Measurements from ENCODE around the gene SELENOV. TPM values are rescaled to one million over a fixed set of nuclear protein-coding genes. Genes with fewer than 3 reads are reported as not detected.

Gene SELENOV
- total RNA-seq, 1 experiment from 2014 or later = not detected

GRCh38 chr19:39509233-39509632 lies 5.7 kb upstream of the SELENOV start:
- no peak overlapping the region for H3K27ac ChIP-seq (ENCODE audit: low read depth, low read length)
- no peak overlapping the region for H3K4me2 ChIP-seq (ENCODE audit: low read length)
- H3K4me1 ChIP-seq (ENCODE audit: control insufficient read depth in 1 of 2, insufficient read depth in 2 of 2, low read length in 2 of 2) = no peaks in the 10 kb centered on the region
- no peaks in the 10 kb centered on the region for H3K79me2 ChIP-seq (ENCODE audit: insufficient read depth, low read length)
- no peaks in the 10 kb centered on the region for H3K9me3 ChIP-seq (ENCODE audit: control insufficient read depth in 1 of 2, insufficient read depth in 1 of 2, low read depth in 1 of 2, low read length in 2 of 2)
- no TSS peak for BruUV-seq (replicated peaks)
- RAD21 ChIA-PET (ENCODE audit: low non-redundant PET in 1 of 2, low total read pairs in 2 of 2, uncharacterized antibody in 2 of 2, unreplicated experiment in 2 of 2) = no interaction called here
- CTCF ChIA-PET = no interaction called here
- H3K4me3 ChIP-seq (replicated peaks in 1 of 2; ENCODE audit: low read depth in 1 of 2, low read length in 2 of 2) = no peak overlapping the region
- no peak for DNase-seq (ENCODE audit: low read depth, low spot score)
- TF ChIP-seq EZH2 (IDR thresholded peaks at IDR 0.05) (no peak), ZNF274 (IDR thresholded peaks at IDR 0.05; ENCODE audit: low read depth, low read length) (no peak), EZH2phosphoT487 (IDR thresholded peaks at IDR 0.05; ENCODE audit: borderline replicate concordance) (no peak), RAD21 (IDR thresholded peaks at IDR 0.05; ENCODE audit: low read depth) (no peak), SIN3A (IDR thresholded peaks at IDR 0.05; ENCODE audit: low read depth) (no peak), TCF7L2 (IDR thresholded peaks at IDR 0.05; ENCODE audit: borderline replicate concordance, extremely low read depth, insufficient read depth, insufficient read length) (no peak), ZFX (IDR thresholded peaks at IDR 0.05) (no peak), REST (IDR thresholded peaks at IDR 0.05; ENCODE audit: low read depth) (no peak), EGR1 (IDR thresholded peaks at IDR 0.05; ENCODE audit: low read depth) (no peak), ATF3 (IDR thresholded peaks at IDR 0.05) (no peak), ZBTB33 (IDR thresholded peaks at IDR 0.05; ENCODE audit: extremely low read depth, insufficient replicate concordance, low read length) (no peak), SRF (IDR thresholded peaks at IDR 0.05; ENCODE audit: low read depth) (no peak), SP1 (IDR thresholded peaks at IDR 0.05; ENCODE audit: low read depth) (no peak), CBX3 (IDR thresholded peaks at IDR 0.05; ENCODE audit: low read depth) (no peak), FOSL1 (IDR thresholded peaks at IDR 0.05; ENCODE audit: low read depth) (no peak), MAX (IDR thresholded peaks at IDR 0.05) (no peak)
- no peaks in the 10 kb centered on the region for H3K27me3 ChIP-seq (ENCODE audit: insufficient read depth, low read length)
- H3K36me3 ChIP-seq (ENCODE audit: control insufficient read depth in 1 of 2, insufficient read depth in 2 of 2, low read length in 2 of 2) = no peaks in the 10 kb centered on the region
- H2AFZ ChIP-seq (ENCODE audit: low read depth, low read length, poor library complexity, severe bottlenecking) = no peak overlapping the region
- no peak overlapping the region for H3K9ac ChIP-seq (ENCODE audit: low read length)
- intact Hi-C loops (cut with micrococcal nuclease) = no loop called here
- no peaks in the 10 kb centered on the region for H4K20me1 ChIP-seq (ENCODE audit: insufficient read depth)
- ATAC-seq = no peak
- no peaks in the 10 kb centered on the region for H3K9me2 ChIP-seq (ENCODE audit: insufficient read depth)
- POLR2A ChIA-PET = no interaction called here

Data from HCT116 (cell line).